HepG2 (cell line): Measurements from ENCODE around the gene IRS1. TPM values are rescaled to one million over a fixed set of nuclear protein-coding genes. Genes with fewer than 3 reads are reported as not detected.
A peak's percentile ranks its signal among the peaks of the same experiment; 100 is the strongest.

Source experiments
- ATF1 ChIP-seq: IDR thresholded peaks from 2 replicates; pipeline ENCODE4 v1.6.1; 2016; ENCODE audit warnings: mild to moderate bottlenecking, control low read depth
- CEBPB ChIP-seq: IDR thresholded peaks from 2 replicates; pipeline ENCODE4 v1.6.1; 2011; ENCODE audit warnings: low read depth, low read length, improper control_type of control experiment, borderline replicate concordance
- CHD2 ChIP-seq: IDR thresholded peaks from 2 replicates; pipeline ENCODE4 v1.6.1; 2011; ENCODE audit warnings: low read depth, low read length, improper control_type of control experiment
- CHD4 ChIP-seq: fragments of 200-600 bp; sonication (generic); IDR thresholded peaks from 2 replicates; pipeline ENCODE4 v1.7.0; 2017; ENCODE audit warnings: mild to moderate bottlenecking, low read length, borderline replicate concordance
- HIC2 ChIP-seq: sonication (generic); formaldehyde crosslinking; IDR thresholded peaks from 2 replicates; pipeline ENCODE4 v1.9.0; 2022; ENCODE audit warnings: low read depth, missing genetic modification reagents
- HNF4A ChIP-seq: sonication (generic); formaldehyde crosslinking; IDR thresholded peaks from 2 replicates; pipeline ENCODE4 v1.4.0; 2020; ENCODE audit warnings: missing genetic modification reagents
- KAT7 ChIP-seq: IDR thresholded peaks from 2 replicates; pipeline ENCODE4 v1.6.1; 2018; ENCODE audit warnings: borderline replicate concordance, missing compliant biosample characterization
- MLLT10 ChIP-seq: sonication (generic); formaldehyde crosslinking; IDR thresholded peaks from 2 replicates; pipeline ENCODE4 v1.4.0; 2020; ENCODE audit warnings: missing genetic modification reagents
- MYNN ChIP-seq: sonication (generic); formaldehyde crosslinking; IDR thresholded peaks from 2 replicates; pipeline ENCODE4 v1.4.0; 2020; ENCODE audit warnings: mild to moderate bottlenecking, low read depth, missing genetic modification reagents
- NFE2L2 ChIP-seq: fragments of 150-350 bp; IDR thresholded peaks from 2 replicates; pipeline ENCODE4 v1.6.1; 2014; ENCODE audit warnings: low read length
- POGK ChIP-seq: sonication (generic); formaldehyde crosslinking; conservative IDR thresholded peaks from 2 replicates; pipeline ENCODE4 v1.8.0; 2022; ENCODE audit warnings: mild to moderate bottlenecking, moderate library complexity, missing genetic modification reagents
- PPARG ChIP-seq: conservative IDR thresholded peaks from 2 replicates; pipeline ENCODE4 v1.6.1; 2016; ENCODE audit warnings: missing biosample characterization, missing genetic modification reagents
- PRPF4 ChIP-seq: fragments of 200-400 bp; formaldehyde crosslinking; IDR thresholded peaks from 2 replicates; pipeline ENCODE4 v1.6.1; 2016; ENCODE audit warnings: low read length, low read depth; ENCODE audit not compliant: poor library complexity, severe bottlenecking
- RARA ChIP-seq: IDR thresholded peaks from 2 replicates; pipeline ENCODE4 v1.6.1; 2016; ENCODE audit warnings: missing genetic modification reagents, missing compliant biosample characterization
- RARG ChIP-seq: sonication (generic); formaldehyde crosslinking; IDR thresholded peaks from 2 replicates; pipeline ENCODE4 v1.4.0; 2020; ENCODE audit warnings: low read depth, mild to moderate bottlenecking, missing genetic modification reagents
- RXRB ChIP-seq: IDR thresholded peaks from 2 replicates; pipeline ENCODE4 v1.6.1; 2016; ENCODE audit warnings: borderline replicate concordance, missing genetic modification reagents, missing compliant biosample characterization
- SRF ChIP-seq: IDR thresholded peaks from 2 replicates; pipeline ENCODE4 v1.6.1; 2011; ENCODE audit warnings: mild to moderate bottlenecking, low read depth, low read length, moderate library complexity
- STAT5B ChIP-seq: sonication (generic); formaldehyde crosslinking; IDR thresholded peaks from 2 replicates; pipeline ENCODE4 v1.4.0; 2020; ENCODE audit warnings: missing genetic modification reagents
- TEAD2 ChIP-seq: sonication (generic); formaldehyde crosslinking; IDR thresholded peaks from 2 replicates; pipeline ENCODE4 v1.9.0; 2021; ENCODE audit warnings: missing genetic modification reagents
- U2AF2 ChIP-seq: fragments of 200-400 bp; formaldehyde crosslinking; IDR thresholded peaks from 2 replicates; pipeline ENCODE4 v1.6.1; 2017; ENCODE audit warnings: low read depth, mild to moderate bottlenecking, low read length
- USF2 ChIP-seq, 2 experiments: sonication (generic) in 1 of 2; formaldehyde crosslinking in 1 of 2; IDR thresholded peaks; 2 replicates each; pipeline versions ENCODE4 v1.5.1 to v1.6.1; 2011 to 2020; ENCODE audit warnings: borderline replicate concordance in 1 of 2, low read depth in 1 of 2, low read length in 1 of 2, mild to moderate bottlenecking in 1 of 2, missing genetic modification reagents in 1 of 2, moderate library complexity in 1 of 2
- ZNF136 ChIP-seq: sonication (generic); formaldehyde crosslinking; IDR thresholded peaks from 2 replicates; pipeline ENCODE4 v1.8.1; 2022; ENCODE audit warnings: low read depth, mild to moderate bottlenecking, moderate library complexity, missing genetic modification reagents
- ZNF557 ChIP-seq: sonication (generic); formaldehyde crosslinking; IDR thresholded peaks from 2 replicates; pipeline ENCODE4 v1.4.0; 2020; ENCODE audit warnings: missing genetic modification reagents
- ZNF605 ChIP-seq: sonication (generic); formaldehyde crosslinking; IDR thresholded peaks from 2 replicates; pipeline ENCODE4 v1.8.0; 2022; ENCODE audit warnings: mild to moderate bottlenecking, missing genetic modification reagents
- ZNF678 ChIP-seq: sonication (generic); formaldehyde crosslinking; IDR thresholded peaks from 2 replicates; pipeline ENCODE4 v1.4.0; 2020; ENCODE audit warnings: mild to moderate bottlenecking, missing genetic modification reagents
- polyA plus RNA-seq, 8 experiments: library from polyadenylated mRNA; depleted of rRNA in 3 of 8; stranded (reverse) in 7 of 8; unstranded in 1 of 8; fragments of >200 nt; fragmentation: Illumina TruSeq in 4 of 8; extraction: Trizol in 4 of 8; gene quantifications; 2 replicates each; pipeline versions ENCODE4 v1.2.1 to v1.2.3, GENCODE V29; 2011 to 2016; ENCODE audit warnings: low read depth in 4 of 8, missing spikeins in 1 of 8, mixed read lengths in 1 of 8; ENCODE audit not compliant: insufficient read depth in 1 of 8
- total RNA-seq, 5 experiments: library from RNA; depleted of rRNA; stranded (reverse); fragments of >200 nt; fragmentation: Illumina TruSeq; extraction: Trizol; gene quantifications; 2 replicates each; pipeline ENCODE4 v1.2.3, GENCODE V29; 2016; ENCODE audit warnings: low read depth in 1 of 5
- TF ChIP-seq, protein P1 (sequence below): sonication (generic); formaldehyde crosslinking; IDR thresholded peaks from 2 replicates; pipeline ENCODE4 v1.8.1; 2022; ENCODE audit warnings: mild to moderate bottlenecking, missing genetic modification reagents

Gene IRS1
- total and polyA plus RNA-seq, 2 of the 13 experiments (the other 11 are each of a cell fraction or from before 2014, with no cell fraction given): 8.7 to 9.0 TPM

- TF ChIP-seq TEAD2 (no peak), ATF1 (CRISPR knock-in tag) (no peak), STAT5B (CRISPR knock-in tag) (no peak), HIC2 (CRISPR knock-in tag) (no peak), USF2 (IDR thresholded peaks at IDR 0.05; ENCODE audit: low read depth, low read length) (no peak), USF2 (CRISPR knock-in tag; IDR thresholded peaks at IDR 0.05; ENCODE audit: borderline replicate concordance) (no peak), RARG (CRISPR knock-in tag) (no peak), ZNF136 (CRISPR knock-in tag) (no peak), ZNF605 (CRISPR knock-in tag) (no peak), ZNF557 (CRISPR knock-in tag) (no peak), RARA (CRISPR knock-in tag) (0 out of 2 replicates have a peak, but pooled peaks have one; percentile 0), HNF4A (CRISPR knock-in tag) (peak; percentile 13; the same call in 1 of the 2 replicates), U2AF2 (no peak), CHD4 (no peak), NFE2L2 (no peak), RXRB (CRISPR knock-in tag) (peak; percentile 46; the same call in 1 of the 2 replicates), PPARG (CRISPR knock-in tag) (peak; percentile 69), SRF (no peak), PRPF4 (peak; percentile 20), CEBPB (no peak), MYNN (no peak), ZNF678 (CRISPR knock-in tag) (no peak), POGK (CRISPR knock-in tag) (no peak), MLLT10 (CRISPR knock-in tag) (no peak), CHD2 (no peak), KAT7 (CRISPR knock-in tag) (no peak)
- TF ChIP-seq, protein P1, sequence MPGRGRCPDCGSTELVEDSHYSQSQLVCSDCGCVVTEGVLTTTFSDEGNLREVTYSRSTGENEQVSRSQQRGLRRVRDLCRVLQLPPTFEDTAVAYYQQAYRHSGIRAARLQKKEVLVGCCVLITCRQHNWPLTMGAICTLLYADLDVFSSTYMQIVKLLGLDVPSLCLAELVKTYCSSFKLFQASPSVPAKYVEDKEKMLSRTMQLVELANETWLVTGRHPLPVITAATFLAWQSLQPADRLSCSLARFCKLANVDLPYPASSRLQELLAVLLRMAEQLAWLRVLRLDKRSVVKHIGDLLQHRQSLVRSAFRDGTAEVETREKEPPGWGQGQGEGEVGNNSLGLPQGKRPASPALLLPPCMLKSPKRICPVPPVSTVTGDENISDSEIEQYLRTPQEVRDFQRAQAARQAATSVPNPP (CRISPR knock-in tag): no peak
These were observed 60.0 kb downstream of the IRS1 start (continued) for GRCh38 chr2:226739545-226740030.
